Astrocyte of the spinal cord (primary cell): ENCODE data around the gene CRB1.

Source experiments
- DNase-seq: peaks from one replicate; pipeline ENCODE4 v3.0.0; 2011; ENCODE audit warnings: low read depth, low spot score
- H3K4me3 ChIP-seq: 2 replicates; pipeline ENCODE4 v1.5.1; 2011; ENCODE audit warnings: low read depth, mild to moderate bottlenecking, low read length, moderate library complexity
- in situ Hi-C: cut with HindIII; loops from 2 replicates; pipeline ENCODE4 v1.10.0; 2017; ENCODE audit warnings: low sequenced_read_pairs
- TF ChIP-seq, protein P1 (sequence below): IDR thresholded peaks from 2 replicates; pipeline ENCODE4 v1.5.1; 2012; ENCODE audit warnings: low read depth, mild to moderate bottlenecking, low read length, inconsistent platforms

The CRB1 gene

DNA sequence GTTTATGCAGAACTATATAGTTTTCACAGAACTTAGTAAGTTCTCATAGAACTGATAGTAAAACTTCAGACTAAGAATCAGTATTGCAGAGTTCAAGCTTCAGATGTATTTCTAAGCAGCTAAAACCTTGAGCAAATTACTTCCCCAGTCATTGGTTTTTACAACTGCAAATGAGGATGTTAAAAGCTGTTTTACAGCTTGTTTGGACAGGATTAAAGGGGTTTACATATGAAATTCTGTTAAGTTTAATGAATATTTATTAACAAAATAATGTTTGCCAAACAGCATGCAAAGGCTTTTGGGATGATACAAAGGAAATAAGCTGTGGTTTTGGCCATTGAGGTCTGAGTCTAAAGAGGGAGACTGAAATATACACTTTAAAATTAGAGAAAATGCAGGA, 39.1 kb downstream of the CRB1 start:
- in situ Hi-C loops: no loop called here
- H3K4me3 ChIP-seq: no peak overlapping the region
- TF ChIP-seq, protein P1, sequence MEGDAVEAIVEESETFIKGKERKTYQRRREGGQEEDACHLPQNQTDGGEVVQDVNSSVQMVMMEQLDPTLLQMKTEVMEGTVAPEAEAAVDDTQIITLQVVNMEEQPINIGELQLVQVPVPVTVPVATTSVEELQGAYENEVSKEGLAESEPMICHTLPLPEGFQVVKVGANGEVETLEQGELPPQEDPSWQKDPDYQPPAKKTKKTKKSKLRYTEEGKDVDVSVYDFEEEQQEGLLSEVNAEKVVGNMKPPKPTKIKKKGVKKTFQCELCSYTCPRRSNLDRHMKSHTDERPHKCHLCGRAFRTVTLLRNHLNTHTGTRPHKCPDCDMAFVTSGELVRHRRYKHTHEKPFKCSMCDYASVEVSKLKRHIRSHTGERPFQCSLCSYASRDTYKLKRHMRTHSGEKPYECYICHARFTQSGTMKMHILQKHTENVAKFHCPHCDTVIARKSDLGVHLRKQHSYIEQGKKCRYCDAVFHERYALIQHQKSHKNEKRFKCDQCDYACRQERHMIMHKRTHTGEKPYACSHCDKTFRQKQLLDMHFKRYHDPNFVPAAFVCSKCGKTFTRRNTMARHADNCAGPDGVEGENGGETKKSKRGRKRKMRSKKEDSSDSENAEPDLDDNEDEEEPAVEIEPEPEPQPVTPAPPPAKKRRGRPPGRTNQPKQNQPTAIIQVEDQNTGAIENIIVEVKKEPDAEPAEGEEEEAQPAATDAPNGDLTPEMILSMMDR: no peak
- DNase-seq: no peak

DNA sequence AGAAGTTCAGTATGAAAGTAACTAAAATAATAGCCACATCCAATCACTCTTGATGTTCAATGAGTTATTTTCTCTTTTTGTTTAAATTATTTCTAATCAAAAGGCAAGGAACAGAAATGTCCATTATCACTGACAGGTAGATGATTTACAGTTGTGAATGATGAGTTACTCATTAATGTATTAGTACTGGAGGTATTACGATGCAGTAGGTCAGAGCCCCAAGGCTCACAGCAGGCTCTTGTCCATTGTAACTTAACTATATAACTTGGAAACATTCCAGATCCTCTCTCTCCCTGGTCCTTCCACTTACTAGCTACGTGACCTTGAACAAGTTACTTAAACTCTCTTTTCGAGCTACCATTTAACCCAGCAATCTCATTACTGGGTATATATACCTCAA, 39.5 kb downstream of the CRB1 start:
- TF ChIP-seq, protein P1: no peak
- in situ Hi-C loops: no loop called here
- DNase-seq: no peak
- H3K4me3 ChIP-seq: no peak overlapping the region

DNA sequence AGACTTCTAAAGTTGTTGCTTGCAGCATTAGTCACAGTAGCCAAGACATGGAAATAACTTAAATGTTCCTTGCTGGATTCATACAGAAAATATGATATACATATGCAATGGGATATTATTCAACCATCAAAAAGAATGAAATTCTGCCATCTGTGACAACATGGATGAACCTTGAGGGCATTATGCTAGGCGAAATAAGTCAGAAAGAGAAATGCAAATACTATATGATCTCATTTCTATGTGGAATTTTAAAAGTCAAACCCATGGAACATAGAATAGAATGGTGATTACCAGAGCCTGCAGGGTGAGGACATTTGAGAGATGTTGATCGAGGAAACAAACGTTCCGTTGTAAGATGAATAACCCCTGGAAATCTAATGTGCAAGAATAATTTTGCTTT, 43.0 kb downstream of the CRB1 start:
- no peak overlapping the region for H3K4me3 ChIP-seq
- in situ Hi-C loops: no loop called here
- TF ChIP-seq, protein P1: no peak
- DNase-seq: no peak

DNA sequence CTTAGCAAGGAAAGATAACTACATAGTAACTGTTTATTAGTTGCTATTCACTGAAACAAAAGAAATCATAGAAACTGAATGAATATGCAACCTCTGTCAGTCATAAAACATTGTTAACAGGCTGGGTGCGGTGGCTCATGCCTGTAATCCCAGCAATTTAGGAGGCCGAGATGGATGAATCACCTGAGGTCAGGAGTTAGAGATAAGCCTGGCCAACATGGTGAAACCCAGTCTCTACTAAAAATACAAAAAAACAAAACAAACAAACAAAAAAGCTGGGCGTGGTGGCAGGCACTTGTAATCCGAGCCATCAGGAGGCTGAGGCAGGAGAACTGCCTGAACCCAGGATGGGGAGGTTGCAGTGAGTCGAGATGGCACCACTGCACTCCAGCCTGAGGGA, 44.1 kb downstream of the CRB1 start:
- no peak for DNase-seq
- in situ Hi-C loops: no loop called here
- H3K4me3 ChIP-seq: no peak overlapping the region
- TF ChIP-seq, protein P1: no peak

DNA sequence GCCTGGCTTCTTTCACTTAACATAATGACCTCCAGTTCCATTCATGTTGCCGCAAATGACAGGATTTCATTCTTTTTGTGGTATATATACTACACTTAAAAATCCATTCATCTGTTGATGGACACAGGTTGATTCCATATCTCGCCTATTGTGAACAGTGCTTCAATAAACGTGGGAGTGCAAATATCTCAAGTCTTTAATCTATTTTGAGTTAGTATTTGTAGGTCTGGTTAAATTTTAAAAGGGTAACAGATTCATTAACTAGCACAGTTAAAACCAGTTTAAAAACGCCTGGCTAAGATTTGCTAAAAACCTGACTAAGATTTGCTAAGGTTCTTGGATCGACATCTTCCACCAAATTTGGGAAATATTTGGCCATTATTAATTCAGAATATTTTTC, 45.7 kb downstream of the CRB1 start:
- H3K4me3 ChIP-seq: no peak overlapping the region
- in situ Hi-C loops: no loop called here
- DNase-seq: no peak
- TF ChIP-seq, protein P1: no peak

DNA sequence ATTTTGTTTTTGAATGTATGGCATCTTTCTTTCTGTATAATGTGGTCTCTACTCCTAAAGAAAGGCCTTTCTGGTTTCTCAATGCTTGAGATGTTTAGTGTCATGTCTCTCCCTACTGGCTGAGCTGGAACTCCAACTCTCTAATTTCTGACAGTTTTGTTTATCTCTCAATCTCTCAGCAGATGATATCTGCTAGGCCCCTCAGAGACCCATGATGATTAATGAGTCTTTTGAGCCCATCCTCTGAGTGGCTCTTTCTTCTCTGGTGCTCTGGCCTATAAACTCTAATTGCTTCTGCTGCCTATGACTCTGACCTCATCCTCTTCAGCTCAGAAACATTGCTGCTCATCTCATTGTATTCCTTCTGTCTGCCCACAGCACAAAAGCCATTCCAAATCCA, 46.6 kb downstream of the CRB1 start:
- no peak overlapping the region for H3K4me3 ChIP-seq
- DNase-seq: no peak
- in situ Hi-C loops: no loop called here
- TF ChIP-seq, protein P1: no peak

DNA sequence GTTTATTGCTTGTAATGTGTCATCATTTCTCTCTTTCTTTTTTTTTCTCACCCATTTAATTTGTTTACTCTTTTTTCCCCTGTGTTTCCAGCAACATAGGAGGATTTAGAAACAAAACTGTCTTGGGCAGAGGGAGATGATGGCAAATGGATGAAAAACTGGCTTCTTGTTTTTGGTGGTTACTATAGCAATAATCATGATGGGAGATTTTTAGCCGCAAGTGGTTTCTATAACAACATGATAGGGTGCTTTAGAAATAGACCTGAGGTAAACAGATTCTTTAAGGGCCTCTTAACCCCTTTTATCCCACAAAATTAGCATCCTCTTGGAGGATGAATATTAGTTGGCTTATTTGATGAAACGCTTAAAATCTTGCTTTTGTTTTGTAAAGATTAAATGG, 51.6 kb downstream of the CRB1 start:
- DNase-seq: peak; percentile 23
- no peak overlapping the region for H3K4me3 ChIP-seq
- in situ Hi-C loops: no loop called here
- TF ChIP-seq, protein P1: no peak
